ENCODE data around the gene TTC7B. TPM values are rescaled to one million over a fixed set of nuclear protein-coding genes. Genes with fewer than 3 reads are reported as not detected.

Gene TTC7B
- total and polyA plus RNA-seq, 10 of the 15 experiments (the other 5 are each of a cell fraction or from before 2014, with no cell fraction given), result under 0.01 to 1.1 (median 0.26) TPM; not detected in 2

DNA sequence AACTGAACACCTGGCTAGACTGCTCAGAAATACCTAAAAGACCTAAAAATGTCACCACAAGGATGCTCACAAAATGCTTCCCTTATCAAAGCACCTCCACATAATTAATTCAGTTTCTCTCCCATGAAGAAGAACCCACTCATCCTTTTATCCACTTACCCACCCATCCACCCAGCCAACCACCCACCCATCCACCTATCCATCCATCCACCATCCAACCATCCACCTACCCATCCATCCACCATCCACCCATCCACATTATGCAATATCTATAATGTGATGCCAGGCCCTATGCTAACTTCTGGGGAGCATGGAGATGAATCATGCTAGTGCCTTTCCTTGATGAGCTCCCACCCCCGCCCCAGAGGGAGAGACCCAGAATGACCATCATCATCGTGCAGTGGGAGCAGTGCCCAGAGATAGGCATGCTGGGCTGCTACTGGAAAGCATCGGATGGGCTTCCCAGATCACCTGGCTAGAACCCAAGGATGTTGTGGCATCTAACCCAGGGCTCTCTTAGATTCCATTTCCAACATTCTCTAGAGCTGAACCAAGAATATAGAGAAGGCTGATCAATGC lies 166.6 kb downstream of the TTC7B start:
- in situ Hi-C loops (cut with MboI), result no loop called here
- Histone ChIP-seq H3K36me3 (ENCODE audit: control insufficient read depth in 2 of 2, insufficient read depth in 2 of 2, low read length in 1 of 2) (no peaks in the 10 kb centered on the region), H3K4me3 (no peak overlapping the region), H3K9ac (ENCODE audit: control insufficient read depth, insufficient read depth, low read length) (no peak overlapping the region), H3K27me3 (replicated peaks in 1 of 2; ENCODE audit: control insufficient read depth in 2 of 2, insufficient read depth in 2 of 2, low read length in 1 of 2) (peaks cover 2 to 6% of the 10 kb centered on the region in 2 experiments; a peak in 2 of 4 replicates), H3K4me2 (ENCODE audit: control insufficient read depth, insufficient read depth) (no peak overlapping the region), H3K27ac (ENCODE audit: control insufficient read depth, insufficient read depth) (no peak overlapping the region), H3K79me2 (ENCODE audit: control insufficient read depth, insufficient read depth, low read length) (no peaks in the 10 kb centered on the region), H2AFZ (ENCODE audit: control insufficient read depth, low read depth, low read length) (no peak overlapping the region), H3K9me3 (replicated peaks; ENCODE audit: control insufficient read depth, insufficient read depth, low read length) (no peaks in the 10 kb centered on the region), H4K20me1 (ENCODE audit: control insufficient read depth, insufficient read depth) (no peaks in the 10 kb centered on the region), H3K4me1 (ENCODE audit: control insufficient read depth, insufficient read depth, low read length) (no peaks in the 10 kb centered on the region)
- ChIA-PET POLR2A (no interaction called here), SMC1A (ENCODE audit: uncharacterized antibody, unreplicated experiment) (no interaction called here), CTCF (no interaction called here), RAD21 (ENCODE audit: unreplicated experiment) (no interaction called here)
- 42% methylated on average over 3 of the region's 3 CpGs for WGBS (ENCODE audit: insufficient coverage, insufficient replicate concordance, low lambda C conversion rate, missing lambda C conversion rate)
- intact Hi-C loops (cut with micrococcal nuclease; ENCODE audit: unreplicated experiment), result no loop called here
- ATAC-seq (no peak), DNase-seq (ENCODE audit: low read depth, low spot score) (no peak), FAIRE-seq (no peak)
- no TSS peak for BruUV-seq (replicated peaks)
- TF ChIP-seq ZNF687 (IDR thresholded peaks at IDR 0.05), result no peak
- TF ChIP-seq SMC3 (IDR thresholded peaks at IDR 0.05; ENCODE audit: borderline replicate concordance, low read length), result no peak
- no peak for TF ChIP-seq MXI1 (IDR thresholded peaks at IDR 0.05; ENCODE audit: low read depth, low read length)
- TF ChIP-seq ZBTB4 (CRISPR knock-in tag; IDR thresholded peaks at IDR 0.05), result no peak
- no peak for TF ChIP-seq IRF4 (IDR thresholded peaks at IDR 0.05; ENCODE audit: low read depth, low read length)
- no peak for TF ChIP-seq GATAD2B (conservative IDR thresholded peaks at IDR 0.05; ENCODE audit: low read depth)
- no peak for TF ChIP-seq BHLHE40 (IDR thresholded peaks at IDR 0.05; ENCODE audit: borderline replicate concordance in 1 of 2, low read depth in 2 of 2, low read length in 1 of 2)
